HG03575 (cell line): ENCODE results near the gene BMPER.

Experiments used
- ATAC-seq: cut with Tn5 transposase; IDR thresholded peaks from one replicate; pipeline ENCODE4 v1.9.1; 2021; ENCODE audit not compliant: unreplicated experiment, insufficient number of reproducible peaks, low FRiP score; ENCODE audit errors: extremely low read depth

BMPER gene

DNA sequence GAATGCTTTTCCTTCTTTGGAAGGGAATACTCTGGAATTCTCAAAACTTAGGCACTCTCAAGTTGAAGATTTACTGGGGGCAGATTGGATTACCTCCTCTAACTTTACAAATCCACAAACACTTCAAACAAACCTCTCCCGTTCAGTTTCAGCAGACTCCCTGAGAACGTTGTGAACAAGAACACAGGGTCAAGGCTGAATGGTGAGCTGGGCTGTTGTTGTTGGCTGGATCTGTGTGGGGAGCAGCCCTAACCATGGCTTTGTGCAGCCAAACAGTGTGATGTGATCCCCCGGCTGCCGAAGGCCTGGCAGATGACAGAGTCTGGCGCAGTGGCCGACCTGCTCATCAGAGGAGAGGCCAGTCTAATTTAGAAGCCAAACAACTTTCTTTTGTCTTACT lies 93.1 kb downstream of the BMPER start:
- no peak for ATAC-seq

DNA sequence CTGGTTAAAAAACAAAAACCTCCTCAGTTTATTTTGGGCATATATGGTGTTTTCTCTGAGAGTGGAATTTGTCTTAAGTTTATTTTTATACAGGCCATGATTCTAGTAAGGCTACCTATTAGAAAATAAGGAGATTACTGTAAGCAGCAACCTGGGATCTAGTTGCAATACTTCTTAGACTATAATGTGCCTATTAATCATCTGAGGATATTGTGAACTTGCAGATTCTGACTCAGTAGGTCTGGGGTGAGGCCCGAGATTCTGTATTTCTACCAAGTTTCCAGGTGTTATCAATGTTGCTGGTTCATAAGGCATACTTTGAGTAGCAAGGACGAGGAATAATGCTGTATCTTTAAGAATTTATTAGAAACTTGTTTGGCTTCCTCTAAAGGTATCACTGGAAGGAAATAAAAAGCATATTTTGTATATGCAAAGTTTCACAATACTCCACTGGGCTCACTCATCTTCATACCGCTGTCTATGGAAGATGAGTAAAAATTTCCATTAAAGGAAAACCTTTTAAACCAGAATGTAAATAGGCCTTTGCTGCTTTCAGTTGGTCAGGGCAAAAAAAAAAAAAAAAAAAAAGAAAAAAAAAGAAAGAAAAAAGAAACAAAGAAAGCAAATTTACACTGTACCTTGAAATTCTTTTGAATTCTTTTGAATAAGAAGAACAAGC lies 105.8 kb downstream of the BMPER start:
- no peak for ATAC-seq

GRCh38 chr7:34011696-34012095 lies 106.4 kb downstream of the BMPER start:
- no peak for ATAC-seq

DNA sequence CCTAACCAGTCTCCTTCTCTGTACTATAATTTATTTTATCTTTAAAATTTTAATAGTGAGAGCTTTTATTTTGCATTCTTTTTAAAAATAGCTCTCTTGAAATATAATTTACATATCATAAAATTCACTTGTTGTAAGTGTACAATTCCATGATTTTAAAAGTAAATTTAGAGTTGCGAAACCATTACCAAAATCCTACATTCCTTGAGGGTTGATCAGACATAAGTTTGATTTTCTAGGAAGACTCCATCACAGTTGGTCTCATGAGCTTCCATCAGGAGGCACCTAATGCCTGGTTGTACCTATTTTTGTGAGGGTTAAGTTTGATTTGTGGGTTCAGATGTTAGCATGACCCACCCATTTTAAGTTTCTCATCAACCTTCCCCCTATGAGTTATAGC lies 108.1 kb downstream of the BMPER start:
- no peak for ATAC-seq

GRCh38 chr7:34015651-34016050 lies 110.3 kb downstream of the BMPER start:
- no peak for ATAC-seq

DNA sequence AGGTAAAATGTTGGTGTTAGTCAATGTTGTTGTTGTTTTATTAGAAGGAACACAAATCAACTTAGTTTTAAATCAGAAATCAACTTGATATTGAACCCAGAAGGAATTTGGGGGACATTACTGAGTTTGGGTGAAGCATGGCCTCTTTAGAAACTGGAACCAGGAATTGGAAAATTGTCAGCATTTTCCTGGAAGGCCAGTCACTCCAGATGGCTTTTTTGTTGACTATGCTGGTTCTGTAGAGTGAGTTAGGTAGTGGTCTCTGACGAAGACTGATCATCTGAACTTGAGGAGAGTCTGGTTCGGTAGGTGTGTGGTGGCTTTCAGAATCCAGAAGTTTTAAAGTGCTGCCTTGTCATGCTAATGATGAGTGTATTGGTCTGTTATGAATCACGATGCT lies 111.5 kb downstream of the BMPER start:
- no peak for ATAC-seq

DNA sequence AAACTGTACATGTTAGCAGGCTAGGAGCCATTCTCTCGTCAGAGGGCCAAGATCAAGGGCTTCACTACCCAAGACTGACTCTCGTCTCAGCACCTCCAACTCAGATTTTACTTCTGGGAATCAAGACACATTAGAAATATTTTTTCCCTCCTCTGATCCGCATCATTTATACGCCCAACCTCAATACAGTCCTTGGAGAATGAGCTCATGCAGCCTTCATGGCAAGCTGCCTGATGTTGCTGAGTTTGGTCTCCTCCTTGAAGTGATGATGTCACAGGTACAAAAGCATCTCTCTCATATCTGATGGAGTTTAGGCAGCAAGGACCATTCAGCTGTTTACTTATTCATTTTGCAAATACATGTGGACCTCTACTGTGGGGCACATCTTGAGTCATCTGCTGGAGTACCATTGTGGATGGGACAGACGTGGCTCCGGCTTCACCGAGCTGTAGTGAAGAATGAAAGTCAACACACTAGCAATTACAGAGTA lies 114.0 kb downstream of the BMPER start:
- no peak for ATAC-seq

DNA sequence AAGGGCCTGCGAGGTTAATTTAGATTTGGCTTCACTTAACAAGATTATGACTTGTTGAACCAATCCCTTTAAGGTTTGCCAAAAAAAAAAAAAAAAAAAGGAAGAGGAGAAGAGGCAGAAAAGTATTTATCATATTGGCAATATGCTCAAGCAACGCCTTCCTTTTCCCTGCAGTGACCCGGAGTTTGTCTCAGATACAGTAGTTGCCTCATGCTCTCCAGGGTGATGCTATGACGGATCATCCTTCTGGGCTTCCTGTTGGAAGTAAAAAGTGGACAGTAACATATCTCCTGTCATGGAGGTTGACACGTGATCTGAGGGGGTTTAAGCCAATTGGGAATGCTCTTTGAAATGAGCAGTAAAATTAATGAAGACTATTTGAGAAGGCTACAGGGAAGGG lies 117.3 kb downstream of the BMPER start:
- ATAC-seq: no peak

GRCh38 chr7:34025600-34025999 lies 120.3 kb downstream of the BMPER start:
- no peak for ATAC-seq

GRCh38 chr7:34026481-34027190 lies 121.3 kb downstream of the BMPER start:
- ATAC-seq: no peak

DNA sequence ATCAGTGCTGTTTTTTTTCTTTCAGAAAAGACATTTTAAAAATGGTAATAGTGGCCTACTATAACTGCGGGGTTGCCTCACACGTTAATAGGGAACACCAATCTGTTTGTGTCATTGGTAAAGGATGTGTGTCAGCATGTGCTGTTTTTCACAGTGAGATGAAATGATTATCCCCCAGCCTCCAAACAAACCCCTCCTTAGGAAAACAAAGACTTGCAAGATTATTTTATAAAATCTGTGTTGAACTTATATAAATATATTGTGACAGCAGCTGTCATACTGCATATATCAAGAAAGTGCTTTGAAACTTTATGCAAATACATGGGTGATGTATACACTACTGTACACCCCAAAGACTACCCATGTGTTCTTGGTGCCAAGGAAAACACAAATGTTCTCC lies 125.8 kb downstream of the BMPER start:
- no peak for ATAC-seq

DNA sequence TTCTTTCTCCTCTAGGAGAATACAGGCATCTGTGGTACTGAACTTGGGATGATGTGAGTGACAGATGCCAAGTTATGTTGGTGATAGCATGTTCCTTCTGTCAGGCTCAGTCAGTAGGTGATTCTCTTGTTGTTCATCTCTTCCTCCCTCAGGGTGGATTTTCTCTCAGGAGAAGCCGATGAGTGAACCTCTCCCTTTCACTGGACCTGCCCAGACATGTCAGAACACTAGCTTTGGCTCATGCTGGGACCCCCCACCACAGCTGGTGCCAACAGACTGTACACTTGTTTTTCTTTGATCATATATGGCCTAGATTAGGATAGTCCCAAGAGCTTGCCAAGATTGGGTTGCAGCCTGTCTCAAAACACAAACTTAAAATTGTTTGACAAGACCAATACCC lies 129.4 kb downstream of the BMPER start:
- ATAC-seq: no peak

DNA sequence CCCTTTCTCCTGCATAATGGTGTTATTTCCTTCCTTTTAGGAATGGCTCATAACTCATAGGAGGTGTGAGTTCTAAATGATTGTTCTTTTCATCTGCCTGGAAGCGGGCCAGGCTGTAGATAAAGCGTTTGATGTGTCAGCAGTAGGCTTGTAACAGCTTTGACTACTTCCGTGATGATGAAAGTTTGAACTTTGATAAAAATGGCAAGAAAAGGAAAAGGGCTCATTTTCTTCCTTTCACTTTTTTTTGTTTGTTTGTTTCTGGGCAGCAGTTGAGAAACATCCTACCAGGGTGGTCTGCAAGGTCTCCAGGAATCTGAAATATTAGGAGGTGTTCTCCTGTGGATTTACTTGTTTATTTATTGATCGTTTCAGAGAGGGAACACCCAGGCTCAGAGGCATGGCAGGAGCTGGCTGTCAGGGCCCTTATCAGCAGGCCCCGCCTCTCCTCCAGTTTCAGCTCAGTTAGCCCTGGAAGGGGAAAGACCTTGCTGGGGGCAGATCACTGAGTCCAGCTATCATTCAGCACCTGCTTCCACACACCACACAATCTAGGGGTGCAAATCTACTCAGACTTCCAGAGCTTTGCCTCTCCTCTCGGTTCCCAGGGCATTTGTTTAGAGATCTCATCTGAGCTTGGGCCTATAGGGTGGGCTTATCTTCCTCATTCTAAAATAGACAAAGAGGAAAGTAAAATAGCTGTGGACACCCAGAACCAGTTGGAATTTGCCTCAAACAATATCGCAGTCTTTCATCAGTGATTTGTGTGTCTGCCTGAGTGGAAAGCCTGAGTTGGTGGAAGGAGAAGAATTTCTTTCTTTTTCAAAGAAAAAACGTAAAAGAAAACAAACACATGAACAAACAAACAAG lies 130.9 kb downstream of the BMPER start:
- no peak for ATAC-seq

GRCh38 chr7:34036972-34037792 lies 131.8 kb downstream of the BMPER start:
- ATAC-seq: no peak

- no peak for ATAC-seq
These were observed 133.6 kb downstream of the BMPER start for GRCh38 chr7:34038816-34039470.

GRCh38 chr7:34041707-34042106 lies 136.4 kb downstream of the BMPER start:
- ATAC-seq: no peak

GRCh38 chr7:34042406-34042805 lies 137.1 kb downstream of the BMPER start:
- no peak for ATAC-seq

- ATAC-seq: no peak
These were observed 138.3 kb downstream of the BMPER start for GRCh38 chr7:34043461-34044305.
